SK-N-SH (cell line): ENCODE results near the gene CSRP2.

Experiments
- CTCF ChIP-seq: fragments of 200-600 bp; sonication (generic); IDR thresholded peaks from 2 replicates; pipeline ENCODE4 v1.6.1; 2017; ENCODE audit warnings: antibody characterized with exemption, mild to moderate bottlenecking, moderate library complexity
- NRF1 ChIP-seq: IDR thresholded peaks from 2 replicates; pipeline ENCODE4 v1.6.1; 2012; ENCODE audit warnings: low read depth, mild to moderate bottlenecking, low read length

- TF ChIP-seq CTCF (no peak), NRF1 (no peak)
These were observed 17.0 kb upstream of the CSRP2 start for GRCh38 chr12:76895796-76896195.
